GM12801 (cell line): ENCODE measurements around the gene IGF1R.

ENCODE experiments used
- CTCF ChIP-seq: IDR thresholded peaks from one replicate; pipeline ENCODE4 v1.5.1; 2011; ENCODE audit warnings: control low read depth; ENCODE audit not compliant: insufficient read length; ENCODE audit errors: extremely low read depth

The IGF1R gene

GRCh38 chr15:98983334-98983733 is 335.0 kb downstream of the IGF1R start:
- TF ChIP-seq CTCF, result no peak

- no peak for TF ChIP-seq CTCF
Observed at GRCh38 chr15:98986281-98986680, 337.9 kb downstream of the IGF1R start.

DNA sequence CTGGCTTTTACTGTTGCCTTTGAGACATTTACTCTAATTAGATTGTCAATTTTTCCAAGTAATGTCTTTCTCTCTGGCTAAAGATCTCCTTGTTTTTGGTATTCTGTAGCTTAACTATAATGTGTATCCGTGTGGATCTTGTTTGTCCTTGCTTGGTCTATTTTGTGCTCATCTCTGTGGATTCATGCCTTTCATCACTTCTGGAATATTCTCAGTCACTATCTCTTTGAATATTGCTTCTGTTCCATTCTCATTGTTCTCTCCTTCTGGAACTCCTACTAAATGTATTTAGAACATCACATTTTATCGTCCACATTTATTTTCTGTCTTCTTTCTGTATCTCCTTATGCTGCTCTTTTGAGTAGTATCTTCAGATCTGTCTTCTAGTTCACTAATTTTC is 346.6 kb downstream of the IGF1R start:
- no peak for TF ChIP-seq CTCF

- no peak for TF ChIP-seq CTCF
Observed at GRCh38 chr15:98996169-98996568, 347.8 kb downstream of the IGF1R start.

- no peak for TF ChIP-seq CTCF
Observed at GRCh38 chr15:98996624-98997023, 348.3 kb downstream of the IGF1R start.

DNA sequence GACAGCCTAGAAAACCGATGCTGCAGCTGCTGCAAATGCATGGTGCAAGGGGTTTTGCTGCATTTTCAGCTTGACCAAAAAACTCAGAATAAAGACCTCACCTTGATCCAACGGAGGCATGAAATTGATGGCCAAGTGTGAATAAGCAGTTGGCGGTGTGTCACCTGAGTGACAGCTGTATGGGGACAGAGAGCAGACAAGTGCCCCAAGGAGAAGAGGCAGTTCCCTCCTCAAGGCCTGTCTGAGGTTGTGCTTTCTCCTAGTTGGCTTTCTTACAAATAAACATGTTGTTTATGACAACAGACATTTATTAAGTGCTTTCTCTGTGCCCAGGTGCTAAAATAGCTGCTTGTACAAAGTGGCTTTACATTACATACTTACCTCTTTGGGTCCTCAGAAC is 349.0 kb downstream of the IGF1R start:
- no peak for TF ChIP-seq CTCF

DNA sequence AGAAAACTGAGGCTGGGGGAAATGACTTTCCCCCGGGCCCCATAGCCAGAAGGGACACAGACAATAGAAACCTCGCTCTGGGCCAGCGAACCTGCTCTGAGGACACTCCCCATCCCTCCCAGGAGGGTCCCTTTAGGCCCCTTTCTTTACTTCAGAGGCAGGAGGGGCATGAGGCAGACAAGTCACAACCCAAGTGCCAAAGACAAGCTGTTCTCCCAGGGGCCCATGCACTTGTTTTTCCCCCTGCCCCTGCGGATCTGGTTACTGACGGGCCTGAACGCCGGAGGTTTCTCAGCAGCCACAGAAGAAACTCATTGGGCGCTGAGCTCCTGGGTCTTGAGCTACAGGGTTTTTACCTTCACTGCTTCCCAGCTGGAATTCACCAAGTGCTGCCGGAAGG is 349.4 kb downstream of the IGF1R start:
- TF ChIP-seq CTCF, result no peak

- TF ChIP-seq CTCF, result no peak
Observed at GRCh38 chr15:98998279-98998678, 349.9 kb downstream of the IGF1R start.
